Anterior cingulate cortex (tissue), 58 donors: Measurements from ENCODE around the gene GALNT12.

Experiments used
- DNase-seq, 58 donors: peaks; one replicate each; lab custom pipeline; 2025; lab: John Stamatoyannopoulos, UW

Gene GALNT12

GRCh38 chr9:98826716-98827115 is 19.2 kb downstream of the GALNT12 start:
- DNase-seq: no peak

- no peak for DNase-seq
Observed at GRCh38 chr9:98829766-98830165, 22.3 kb downstream of the GALNT12 start.

GRCh38 chr9:98830554-98830953 is 23.1 kb downstream of the GALNT12 start:
- DNase-seq: no peak

GRCh38 chr9:98831696-98832095 is 24.2 kb downstream of the GALNT12 start:
- no peak for DNase-seq

- DNase-seq: no peak
Observed at GRCh38 chr9:98832768-98833089, 25.3 kb downstream of the GALNT12 start.

GRCh38 chr9:98833090-98833956 is 25.9 kb downstream of the GALNT12 start:
- no peak for DNase-seq

GRCh38 chr9:98834386-98834785 is 26.9 kb downstream of the GALNT12 start:
- DNase-seq: no peak

- no peak for DNase-seq
Observed at GRCh38 chr9:98836206-98836605, 28.7 kb downstream of the GALNT12 start.

GRCh38 chr9:98837516-98837915 is 30.0 kb downstream of the GALNT12 start:
- no peak for DNase-seq

GRCh38 chr9:98838155-98838867 is 30.8 kb downstream of the GALNT12 start:
- DNase-seq: peak in 4 of 58 donors; percentile 2 to 7 (median 3)

- DNase-seq: no peak
Observed at GRCh38 chr9:98838868-98839565, 31.5 kb downstream of the GALNT12 start.

GRCh38 chr9:98839724-98840123 is 32.3 kb downstream of the GALNT12 start:
- DNase-seq: no peak

GRCh38 chr9:98842510-98842909 is 35.0 kb downstream of the GALNT12 start:
- DNase-seq: no peak

GRCh38 chr9:98846081-98846480 is 38.6 kb downstream of the GALNT12 start:
- no peak for DNase-seq

- DNase-seq: no peak
Observed at GRCh38 chr9:98846879-98847278, 39.4 kb downstream of the GALNT12 start.

- peak in 56 of 58 donors; percentile 23 to 92 (median 76) for DNase-seq
Observed at GRCh38 chr9:98848450-98849149, 41.1 kb downstream of the GALNT12 start.

GRCh38 chr9:98849563-98849962 is 42.1 kb downstream of the GALNT12 start:
- no peak for DNase-seq

- no peak for DNase-seq
Observed at GRCh38 chr9:98850851-98851729, 43.6 kb downstream of the GALNT12 start.

GRCh38 chr9:98851730-98852459 is 44.4 kb downstream of the GALNT12 start:
- no peak for DNase-seq
